ENCODE data around the gene ALDH1L1. TPM values are rescaled to one million over a fixed set of nuclear protein-coding genes. Genes with fewer than 3 reads are reported as not detected.

The ALDH1L1 gene
- total and polyA plus RNA-seq, 2 of the 8 experiments (the other 6 are each of a cell fraction or from before 2014, with no cell fraction given) = 0.98 to 1.6 TPM

- Histone ChIP-seq H3K36me3 (ENCODE audit: control insufficient read depth in 2 of 4, insufficient read depth in 4 of 4, low read length in 3 of 4) (no peaks in the 10 kb centered on the region), H2BK20ac (ENCODE audit: low read length) (no peak overlapping the region), H4K8ac (ENCODE audit: extremely low read depth, insufficient read depth, low read length) (no peak overlapping the region), H3K79me1 (ENCODE audit: low read depth, low read length) (no peaks in the 10 kb centered on the region; the same call in 1 of the 2 replicates), H3K23ac (ENCODE audit: insufficient read length) (no peak overlapping the region), H3K14ac (ENCODE audit: insufficient read length) (no peak overlapping the region), H3K18ac (ENCODE audit: extremely low read depth, low read length) (no peak overlapping the region), H3K4ac (replicated peaks; ENCODE audit: insufficient read length, low read depth, low read length) (no peak overlapping the region), H3K56ac (replicated peaks; ENCODE audit: insufficient read length, low read depth, low read length) (no peak overlapping the region), H3K27me3 (replicated peaks in 1 of 4; ENCODE audit: control insufficient read depth in 3 of 4, extremely low read depth in 1 of 4, insufficient read depth in 3 of 4, low read length in 3 of 4) (no peaks in the 10 kb centered on the region), H3K4me3 (ENCODE audit: extremely low read depth in 1 of 4, insufficient read depth in 2 of 4, low read depth in 3 of 4, low read length in 4 of 4) (no peak overlapping the region), H2BK5ac (ENCODE audit: low read depth, low read length) (no peak overlapping the region), H3K9ac (replicated peaks in 1 of 4; ENCODE audit: extremely low read depth in 1 of 4, low read depth in 3 of 4, low read length in 3 of 4) (no peak overlapping the region), H2BK120ac (replicated peaks; ENCODE audit: low read depth, low read length) (no peak overlapping the region), H4K91ac (replicated peaks; ENCODE audit: insufficient read length, low read length) (no peak overlapping the region), H3K23me2 (ENCODE audit: low read depth, low read length) (no peaks in the 10 kb centered on the region), H2BK12ac (ENCODE audit: low read depth, low read length) (no peak overlapping the region), H2AFZ (ENCODE audit: low read length) (no peak overlapping the region), H4K5ac (ENCODE audit: insufficient read length, low read depth, low read length) (no peak overlapping the region), H2BK15ac (ENCODE audit: low read length) (no peak overlapping the region), H3K4me1 (replicated peaks in 1 of 4; ENCODE audit: control insufficient read depth in 3 of 4, insufficient read depth in 4 of 4, low read length in 3 of 4) (no peaks in the 10 kb centered on the region), H4K20me1 (replicated peaks in 1 of 2; ENCODE audit: control insufficient read depth in 1 of 2, insufficient read depth in 2 of 2, low read length in 2 of 2) (no peaks in the 10 kb centered on the region), H3K27ac (ENCODE audit: low read depth, low read length) (no peak overlapping the region), H3K4me2 (ENCODE audit: insufficient read depth in 1 of 2, low read depth in 2 of 2, low read length in 2 of 2) (no peak overlapping the region), H2AK5ac (ENCODE audit: low read depth, low read length) (no peak overlapping the region), H3K79me2 (ENCODE audit: control insufficient read depth in 1 of 2, insufficient read depth in 2 of 2, low read length in 2 of 2) (no peaks in the 10 kb centered on the region), H3K9me3 (ENCODE audit: insufficient read depth in 2 of 2, low read depth in 1 of 2, low read length in 1 of 2) (no peaks in the 10 kb centered on the region; a peak in 1 of 4 replicates)
- ChIA-PET CTCF (ENCODE audit: partially characterized antibody) (interaction anchor here (1.3 to 4.8 kb wide), 2 partner anchors 11 to 15 kb away, joined by 3 to 36 read pairs; no protein-coding TSS in a partner anchor), POLR2A (ENCODE audit: partially characterized antibody) (no interaction called here)
- FAIRE-seq (no peak), DNase-seq (ENCODE audit: low read depth in 1 of 2, low spot score in 2 of 2) (peak in 1 of 2 experiments; percentile 19)
- 81% methylated on average over 11 of the region's 11 CpGs; no CpG with 5 or more reads in 1 of the 2 experiments for WGBS, 2 experiments (ENCODE audit: extremely low coverage in 1 of 2, insufficient coverage in 1 of 2, insufficient read length in 1 of 2, insufficient replicate concordance in 2 of 2, low coverage in 1 of 2, low lambda C conversion rate in 2 of 2, missing lambda C conversion rate in 1 of 2)
- TF ChIP-seq CTCF (IDR thresholded peaks at IDR 0.05; ENCODE audit: control extremely low read depth in 1 of 3, insufficient read depth in 1 of 3, low read depth in 1 of 3, low read length in 3 of 3) (no peak), SP4 (IDR thresholded peaks at IDR 0.05; ENCODE audit: low read length) (no peak), PHF8 (conservative IDR thresholded peaks at IDR 0.05; ENCODE audit: low read depth, low read length) (no peak), BRCA1 (IDR thresholded peaks at IDR 0.05; ENCODE audit: low read depth, low read length) (no peak), JUN (IDR thresholded peaks at IDR 0.05; ENCODE audit: low read depth, low read length) (no peak), CBX8 (IDR thresholded peaks at IDR 0.05; ENCODE audit: borderline replicate concordance, low read depth, low read length) (no peak), E2F6 (IDR thresholded peaks at IDR 0.05) (no peak), KDM4A (IDR thresholded peaks at IDR 0.05; ENCODE audit: low read depth, low read length, severe bottlenecking) (no peak), SP1 (IDR thresholded peaks at IDR 0.05; ENCODE audit: low read depth, low read length) (no peak), TAF7 (optimal IDR thresholded peaks at IDR 0.05; ENCODE audit: borderline replicate concordance, low read depth, low read length) (no peak), JUND (IDR thresholded peaks at IDR 0.05; ENCODE audit: low read length) (no peak)
These were observed 61.8 kb downstream of the ALDH1L1 start for GRCh38 chr3:126118591-126118990.
